ENCODE results near the gene FBXL17. TPM values are rescaled to one million over a fixed set of nuclear protein-coding genes. Genes with fewer than 3 reads are reported as not detected.

The FBXL17 gene
- total and polyA plus RNA-seq, 9 of the 15 experiments (the other 6 are each of a cell fraction or from before 2014, with no cell fraction given) = 0.32 to 5.4 (median 1.8) TPM

DNA sequence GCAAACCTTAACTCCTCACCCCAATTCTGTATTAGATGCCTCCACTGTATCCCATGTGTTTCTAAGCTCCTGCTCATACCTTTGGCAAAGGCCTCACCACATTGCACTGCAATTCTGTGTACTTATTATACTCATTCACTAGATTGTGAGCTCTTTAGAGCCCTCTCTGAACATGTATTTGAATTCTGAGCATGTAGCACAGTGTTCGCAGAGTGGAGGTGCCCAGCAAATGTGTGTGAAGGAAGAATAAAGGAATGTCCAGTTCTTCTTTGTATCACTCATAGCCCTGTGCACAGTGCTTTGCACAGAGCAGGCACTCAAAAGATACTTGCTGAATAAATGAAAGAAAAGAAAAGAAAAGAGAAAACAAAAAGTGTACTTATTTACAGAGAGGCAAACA lies 410.1 kb downstream of the FBXL17 start:
- no peaks in the 10 kb centered on the region for H3K9me1 ChIP-seq (ENCODE audit: control insufficient read depth, insufficient read depth, low read length)
- TF ChIP-seq MTF1 (CRISPR knock-in tag; IDR thresholded peaks at IDR 0.05; ENCODE audit: borderline replicate concordance) = no peak
- TF ChIP-seq KLF10 (CRISPR knock-in tag; IDR thresholded peaks at IDR 0.05) = no peak
- TF ChIP-seq MEF2A (IDR thresholded peaks at IDR 0.05; ENCODE audit: control insufficient read depth, low read depth, low read length) = no peak
- TF ChIP-seq ZNF583 (CRISPR knock-in tag; IDR thresholded peaks at IDR 0.05) = no peak
- no peak for TF ChIP-seq POLR3A (IDR thresholded peaks at IDR 0.05; ENCODE audit: borderline replicate concordance, extremely low read depth, insufficient read depth, insufficient read length)
- TF ChIP-seq, protein P1, sequence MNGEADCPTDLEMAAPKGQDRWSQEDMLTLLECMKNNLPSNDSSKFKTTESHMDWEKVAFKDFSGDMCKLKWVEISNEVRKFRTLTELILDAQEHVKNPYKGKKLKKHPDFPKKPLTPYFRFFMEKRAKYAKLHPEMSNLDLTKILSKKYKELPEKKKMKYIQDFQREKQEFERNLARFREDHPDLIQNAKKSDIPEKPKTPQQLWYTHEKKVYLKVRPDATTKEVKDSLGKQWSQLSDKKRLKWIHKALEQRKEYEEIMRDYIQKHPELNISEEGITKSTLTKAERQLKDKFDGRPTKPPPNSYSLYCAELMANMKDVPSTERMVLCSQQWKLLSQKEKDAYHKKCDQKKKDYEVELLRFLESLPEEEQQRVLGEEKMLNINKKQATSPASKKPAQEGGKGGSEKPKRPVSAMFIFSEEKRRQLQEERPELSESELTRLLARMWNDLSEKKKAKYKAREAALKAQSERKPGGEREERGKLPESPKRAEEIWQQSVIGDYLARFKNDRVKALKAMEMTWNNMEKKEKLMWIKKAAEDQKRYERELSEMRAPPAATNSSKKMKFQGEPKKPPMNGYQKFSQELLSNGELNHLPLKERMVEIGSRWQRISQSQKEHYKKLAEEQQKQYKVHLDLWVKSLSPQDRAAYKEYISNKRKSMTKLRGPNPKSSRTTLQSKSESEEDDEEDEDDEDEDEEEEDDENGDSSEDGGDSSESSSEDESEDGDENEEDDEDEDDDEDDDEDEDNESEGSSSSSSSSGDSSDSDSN (IDR thresholded peaks at IDR 0.05; ENCODE audit: borderline replicate concordance in 1 of 2, low read depth in 2 of 2, low read length in 2 of 2) = no peak
- TF ChIP-seq HNRNPL (IDR thresholded peaks at IDR 0.05; ENCODE audit: low read depth, low read length) = no peak
- TF ChIP-seq SP1 (CRISPR knock-in tag; IDR thresholded peaks at IDR 0.05) = no peak
- no peak for TF ChIP-seq ZNF224 (CRISPR knock-in tag; IDR thresholded peaks at IDR 0.05)
- TF ChIP-seq ZEB2 (IDR thresholded peaks at IDR 0.05) = no peak
- no peak for TF ChIP-seq CREB3 (tag; conservative IDR thresholded peaks at IDR 0.05; ENCODE audit: low read depth)
- TF ChIP-seq L3MBTL2 (IDR thresholded peaks at IDR 0.05) = no peak
- TF ChIP-seq MEF2D (tag; conservative IDR thresholded peaks at IDR 0.05; ENCODE audit: low read depth) = no peak
- TF ChIP-seq TEAD2 (tag; IDR thresholded peaks at IDR 0.05) = no peak
- intact Hi-C loops (cut with micrococcal nuclease) (no loop called here), in situ Hi-C loops (cut with MboI) (no loop called here)
- H3K27me3 ChIP-seq (ENCODE audit: control insufficient read depth in 2 of 2, insufficient read depth in 2 of 2, low read length in 2 of 2) = no peaks in the 10 kb centered on the region
- H2AFZ ChIP-seq (ENCODE audit: low read depth, low read length) = no peak overlapping the region
- ATAC-seq (no peak), FAIRE-seq (no peak), DNase-seq (ENCODE audit: extremely low read depth in 1 of 4, low spot score in 3 of 4) (no peak)
- H3K9ac ChIP-seq (ENCODE audit: insufficient read depth in 1 of 2, low read depth in 2 of 2, low read length in 2 of 2) = no peak overlapping the region
- no peak overlapping the region for H3K4me2 ChIP-seq (ENCODE audit: insufficient read depth, low read length)
- no TSS peak for BruUV-seq (replicated peaks)
- no peak overlapping the region for H3K27ac ChIP-seq (ENCODE audit: extremely low read depth, low read depth, low read length)
- 0% methylated on average over 1 of the region's 1 CpG for WGBS (ENCODE audit: insufficient coverage, low coverage, missing lambda C conversion rate)
- ChIA-PET POLR2A (interaction anchor here (0.6 kb wide), 1 partner anchor 28 kb away, joined by 3 read pairs; no protein-coding TSS in a partner anchor), CTCF (ENCODE audit: low intra/inter-chr PET ratio) (no interaction called here)
- no peaks in the 10 kb centered on the region for H3K4me1 ChIP-seq (replicated peaks in 1 of 2; ENCODE audit: control insufficient read depth in 2 of 2, insufficient read depth in 2 of 2, low read length in 2 of 2)
- 0 out of 2 replicates have a peak, but pooled peaks cover 3% of the 10 kb centered on the region for H3K9me3 ChIP-seq (replicated peaks; ENCODE audit: control insufficient read depth, insufficient read depth, low read depth, low read length)
- H3K4me3 ChIP-seq = no peak overlapping the region
- H3K79me2 ChIP-seq (ENCODE audit: control insufficient read depth, insufficient read depth, low read length) = no peaks in the 10 kb centered on the region
- no peaks in the 10 kb centered on the region for H4K20me1 ChIP-seq (replicated peaks; ENCODE audit: control insufficient read depth, insufficient read depth, low read length)
- no peaks in the 10 kb centered on the region for H3K36me3 ChIP-seq (ENCODE audit: control insufficient read depth, insufficient read depth, low read length)

Data from K562 (cell line).